ENCODE results near the gene LYPD4. TPM values are rescaled to one million over a fixed set of nuclear protein-coding genes. Genes with fewer than 3 reads are reported as not detected.

Gene LYPD4
- total RNA-seq, 3 donors from 2014 or later, result not detected

- no peaks in the 10 kb centered on the region for H3K9me3 ChIP-seq
- no peak for DNase-seq
- H3K36me3 ChIP-seq (ENCODE audit: low read depth), result no peaks in the 10 kb centered on the region
- H3K4me3 ChIP-seq, result no peak overlapping the region
- no peak for TF ChIP-seq CTCF (IDR thresholded peaks at IDR 0.05)
- H3K4me1 ChIP-seq (ENCODE audit: low read depth), result peaks cover 4% of the 10 kb centered on the region
- intact Hi-C loops (cut with DNase I, micrococcal nuclease), result no loop called here
- no peak for ATAC-seq
These were observed 41.7 kb downstream of the LYPD4 start for GRCh38 chr19:41802770-41803169.

GRCh38 chr19:41801792-41802211, 42.7 kb downstream of the LYPD4 start:
- ATAC-seq (peak; percentile 76), DNase-seq (peak in 1 of 3 donors; percentile 49)
- Histone ChIP-seq H3K4me3 (no peak overlapping the region), H3K36me3 (ENCODE audit: low read depth) (no peaks in the 10 kb centered on the region), H3K9me3 (no peaks in the 10 kb centered on the region), H3K4me1 (ENCODE audit: low read depth) (peaks cover 4% of the 10 kb centered on the region)
- intact Hi-C loops (cut with DNase I, micrococcal nuclease), result no loop called here
- no peak for TF ChIP-seq CTCF (IDR thresholded peaks at IDR 0.05)

GRCh38 chr19:41801031-41801430, 43.5 kb downstream of the LYPD4 start:
- DNase-seq (no peak), ATAC-seq (no peak)
- Histone ChIP-seq H3K4me3 (no peak overlapping the region), H3K36me3 (ENCODE audit: low read depth) (no peaks in the 10 kb centered on the region), H3K4me1 (ENCODE audit: low read depth) (peaks cover 4% of the 10 kb centered on the region), H3K9me3 (no peaks in the 10 kb centered on the region)
- intact Hi-C loops (cut with DNase I, micrococcal nuclease), result no loop called here
- TF ChIP-seq CTCF (IDR thresholded peaks at IDR 0.05), result no peak

GRCh38 chr19:41799444-41800000, 45.0 kb downstream of the LYPD4 start:
- peak; percentile 77 for ATAC-seq
- intact Hi-C loops (cut with DNase I, micrococcal nuclease), result no loop called here
- DNase-seq, result peak in 1 of 3 donors; percentile 29
- TF ChIP-seq CTCF (IDR thresholded peaks at IDR 0.05), result no peak
- Histone ChIP-seq H3K9me3 (no peaks in the 10 kb centered on the region), H3K36me3 (ENCODE audit: low read depth) (no peaks in the 10 kb centered on the region), H3K4me1 (ENCODE audit: low read depth) (peaks cover 4% of the 10 kb centered on the region), H3K4me3 (no peak overlapping the region)

GRCh38 chr19:41796901-41797300, 47.6 kb downstream of the LYPD4 start:
- H3K36me3 ChIP-seq (ENCODE audit: low read depth), result no peaks in the 10 kb centered on the region
- no peaks in the 10 kb centered on the region for H3K9me3 ChIP-seq
- ATAC-seq (no peak), DNase-seq (no peak)
- H3K4me1 ChIP-seq (ENCODE audit: low read depth), result peaks cover under 1% of the 10 kb centered on the region
- TF ChIP-seq CTCF (IDR thresholded peaks at IDR 0.05), result no peak
- H3K4me3 ChIP-seq, result no peak overlapping the region
- intact Hi-C loops (cut with DNase I, micrococcal nuclease), result no loop called here

GRCh38 chr19:41796362-41796761, 48.1 kb downstream of the LYPD4 start, which contains the start of gene CEACAM3:
Gene CEACAM3, plus strand, starts transcription at chr19:41796587. Its CDS starts 91 bp downstream, at chr19:41796678.
- TF ChIP-seq CTCF (IDR thresholded peaks at IDR 0.05), result no peak
- no peaks in the 10 kb centered on the region for H3K4me1 ChIP-seq (ENCODE audit: low read depth)
- peak; percentile 39 for ATAC-seq
- no peaks in the 10 kb centered on the region for H3K9me3 ChIP-seq
- intact Hi-C loops (cut with DNase I, micrococcal nuclease), result no loop called here
- H3K36me3 ChIP-seq (ENCODE audit: low read depth), result no peaks in the 10 kb centered on the region
- H3K4me3 ChIP-seq, result no peak within 1 kb of the TSS
- DNase-seq, result no peak

All from mucosa of descending colon (tissue), 3 donors.